AG20443 (cell line): ENCODE data around the gene NOX3.

Source experiments
- DNase-seq: peaks from one replicate; pipeline ENCODE4 v3.0.0; 2012; ENCODE audit warnings: low spot score, mixed read lengths

The NOX3 gene

GRCh38 chr6:155434829-155435423, 20.7 kb downstream of the NOX3 start:
- no peak for DNase-seq

GRCh38 chr6:155434096-155434495, 21.5 kb downstream of the NOX3 start:
- no peak for DNase-seq

- DNase-seq, result no peak
Measured at GRCh38 chr6:155432293-155432692, 23.3 kb downstream of the NOX3 start.

GRCh38 chr6:155429321-155429893, 26.2 kb downstream of the NOX3 start:
- DNase-seq, result no peak

GRCh38 chr6:155426408-155426945, 29.2 kb downstream of the NOX3 start:
- DNase-seq, result no peak

GRCh38 chr6:155424181-155424580, 31.5 kb downstream of the NOX3 start:
- no peak for DNase-seq

GRCh38 chr6:155422635-155423034, 33.0 kb downstream of the NOX3 start:
- DNase-seq, result no peak

GRCh38 chr6:155420492-155420891, 35.1 kb downstream of the NOX3 start:
- DNase-seq, result no peak

- DNase-seq, result peak; percentile 58
Measured at GRCh38 chr6:155419161-155419560, 36.5 kb downstream of the NOX3 start.

GRCh38 chr6:155418017-155418761, 37.5 kb downstream of the NOX3 start:
- DNase-seq, result peak; percentile 53

- peak; percentile 22 for DNase-seq
Measured at GRCh38 chr6:155417454-155417853, 38.2 kb downstream of the NOX3 start.

- no peak for DNase-seq
Measured at GRCh38 chr6:155415953-155416352, 39.7 kb downstream of the NOX3 start.

GRCh38 chr6:155414049-155414448, 41.6 kb downstream of the NOX3 start:
- no peak for DNase-seq

GRCh38 chr6:155412335-155412734, 43.3 kb downstream of the NOX3 start:
- no peak for DNase-seq

GRCh38 chr6:155411154-155412052, 44.2 kb downstream of the NOX3 start:
- DNase-seq, result no peak

GRCh38 chr6:155409391-155409790, 46.2 kb downstream of the NOX3 start:
- DNase-seq, result no peak

- no peak for DNase-seq
Measured at GRCh38 chr6:155408981-155409380, 46.7 kb downstream of the NOX3 start.

- DNase-seq, result no peak
Measured at GRCh38 chr6:155408231-155408630, 47.4 kb downstream of the NOX3 start.

GRCh38 chr6:155406801-155407200, 48.8 kb downstream of the NOX3 start:
- no peak for DNase-seq

GRCh38 chr6:155404937-155405336, 50.7 kb downstream of the NOX3 start:
- DNase-seq, result no peak

- DNase-seq, result no peak
Measured at GRCh38 chr6:155402656-155403304, 52.9 kb downstream of the NOX3 start.

- peak; percentile 47 for DNase-seq
Measured at GRCh38 chr6:155400654-155400965, 55.0 kb downstream of the NOX3 start.
